ENCODE data around the gene AHNAK2.

The AHNAK2 gene

GRCh38 chr14:105020815-105021655 lies 42.9 kb upstream of the AHNAK2 start, which contains the start of gene CDCA4:
TSS of gene CDCA4 (minus strand) at chr14:105021083. CDS start at chr14:105011929, 9,154 bp downstream.
- ATAC-seq, result peak; percentile 79
- TF ChIP-seq BACH2 (CRISPR knock-in tag; IDR thresholded peaks at IDR 0.05; ENCODE audit: borderline replicate concordance) (no peak), ZNF70 (CRISPR knock-in tag; IDR thresholded peaks at IDR 0.05) (no peak), CSRNP3 (CRISPR knock-in tag; IDR thresholded peaks at IDR 0.05) (no peak), CREB5 (CRISPR knock-in tag; IDR thresholded peaks at IDR 0.05; ENCODE audit: low read depth) (no peak), PATZ1 (CRISPR knock-in tag; IDR thresholded peaks at IDR 0.05; ENCODE audit: borderline replicate concordance) (no peak), PPARA (CRISPR knock-in tag; IDR thresholded peaks at IDR 0.05; ENCODE audit: borderline replicate concordance) (no peak), ZFP3 (CRISPR knock-in tag; IDR thresholded peaks at IDR 0.05) (no peak), RARB (CRISPR knock-in tag; IDR thresholded peaks at IDR 0.05) (no peak), GLIS3 (CRISPR knock-in tag; IDR thresholded peaks at IDR 0.05) (no peak), ISL1 (CRISPR knock-in tag; IDR thresholded peaks at IDR 0.05) (no peak), SNAI2 (CRISPR knock-in tag; IDR thresholded peaks at IDR 0.05) (no peak), TSHZ2 (CRISPR knock-in tag; IDR thresholded peaks at IDR 0.05) (no peak), ZC3H10 (CRISPR knock-in tag; IDR thresholded peaks at IDR 0.05) (no peak), TCF4 (CRISPR knock-in tag; IDR thresholded peaks at IDR 0.05; ENCODE audit: borderline replicate concordance) (no peak), TOX (CRISPR knock-in tag; IDR thresholded peaks at IDR 0.05; ENCODE audit: borderline replicate concordance) (no peak), OSR1 (CRISPR knock-in tag; IDR thresholded peaks at IDR 0.05) (no peak), ZNF8 (CRISPR knock-in tag; IDR thresholded peaks at IDR 0.05) (no peak), CSDC2 (CRISPR knock-in tag; IDR thresholded peaks at IDR 0.05) (no peak), ESRRG (CRISPR knock-in tag; IDR thresholded peaks at IDR 0.05) (no peak), ZNF565 (CRISPR knock-in tag; conservative IDR thresholded peaks at IDR 0.05; ENCODE audit: low read depth) (no peak)

GRCh38 chr14:105019861-105020814 lies 42.0 kb upstream of the AHNAK2 start:
- TF ChIP-seq TCF4 (CRISPR knock-in tag; IDR thresholded peaks at IDR 0.05; ENCODE audit: borderline replicate concordance) (no peak), CSDC2 (CRISPR knock-in tag; IDR thresholded peaks at IDR 0.05) (no peak), OSR1 (CRISPR knock-in tag; IDR thresholded peaks at IDR 0.05) (no peak), ZFP3 (CRISPR knock-in tag; IDR thresholded peaks at IDR 0.05) (no peak), ZNF565 (CRISPR knock-in tag; conservative IDR thresholded peaks at IDR 0.05; ENCODE audit: low read depth) (no peak), POU6F1 (CRISPR knock-in tag; IDR thresholded peaks at IDR 0.05; ENCODE audit: borderline replicate concordance, low read depth) (no peak), ISL1 (CRISPR knock-in tag; IDR thresholded peaks at IDR 0.05) (no peak), PPARA (CRISPR knock-in tag; IDR thresholded peaks at IDR 0.05; ENCODE audit: borderline replicate concordance) (no peak), RARB (CRISPR knock-in tag; IDR thresholded peaks at IDR 0.05) (no peak), ZC3H10 (CRISPR knock-in tag; IDR thresholded peaks at IDR 0.05) (no peak), BACH2 (CRISPR knock-in tag; IDR thresholded peaks at IDR 0.05; ENCODE audit: borderline replicate concordance) (no peak)
- peak; percentile 8; the same call in 2 of the 3 replicates for ATAC-seq

Measured in SK-N-SH treated with all-trans-retinoic acid at 6 μM for 48 hours (cell line).